ENCODE results near the gene TNRC6B.
"Not testable (repeated sequence)": the region's sequence is repeated elsewhere in the genome, so short reads cannot be mapped to it uniquely, and the experiment has no call there.

The TNRC6B gene

GRCh38 chr22:40213478-40213877 lies 35.8 kb downstream of the TNRC6B start:
- DNase-seq: no peak

DNA sequence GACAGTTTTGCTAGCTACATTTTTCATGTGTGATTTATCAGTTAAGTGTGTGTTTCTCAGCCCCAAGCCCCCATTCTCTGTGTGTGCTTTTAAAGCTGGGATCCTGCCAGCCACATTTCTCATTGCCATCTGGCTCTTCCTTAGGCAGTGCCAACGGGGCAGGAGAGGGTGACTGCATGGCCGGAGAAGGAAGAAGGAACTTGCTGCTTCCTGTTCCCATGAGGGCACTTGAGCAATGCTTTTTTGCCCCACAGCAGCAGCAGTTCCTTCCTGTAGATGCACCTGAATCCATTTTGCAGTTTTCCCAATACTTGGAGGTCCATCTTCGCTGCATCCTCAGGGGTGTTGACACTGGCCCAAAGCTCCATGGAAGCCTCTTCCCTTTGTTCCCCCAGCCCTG lies 37.5 kb downstream of the TNRC6B start:
- DNase-seq: no peak

DNA sequence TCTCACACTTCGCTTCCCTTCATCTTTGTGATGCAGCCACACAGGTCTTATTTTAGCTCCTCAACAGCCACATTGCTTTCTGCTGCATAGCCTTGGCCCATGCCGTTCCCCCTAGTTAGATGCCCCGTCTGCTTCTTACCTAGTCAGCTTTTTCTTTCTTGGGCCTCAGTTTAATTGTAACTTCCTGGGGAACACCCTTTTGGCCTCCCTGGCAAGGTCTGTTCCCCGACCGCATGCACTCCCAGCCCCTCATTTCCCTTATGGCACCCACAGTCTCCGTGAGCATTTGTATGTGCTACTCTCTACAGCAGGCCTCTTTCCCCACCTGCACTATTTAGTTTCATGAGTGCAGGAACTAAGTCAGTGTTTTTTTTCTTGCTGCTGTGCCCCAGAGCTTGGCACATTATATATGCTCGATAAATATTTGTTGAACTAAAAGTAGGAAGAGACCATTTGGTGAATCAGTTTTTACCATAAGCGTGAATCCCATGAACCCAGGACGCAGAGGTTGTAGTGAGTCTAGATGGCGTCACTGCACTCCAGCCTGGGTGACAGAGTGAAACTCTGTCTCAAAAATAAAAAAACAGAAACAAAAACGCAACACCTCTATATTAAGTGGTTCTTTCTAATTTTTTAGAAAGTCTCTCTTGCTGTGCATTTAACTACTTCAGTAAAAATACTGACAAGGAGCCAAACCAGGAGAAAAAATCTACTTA lies 38.5 kb downstream of the TNRC6B start:
- DNase-seq: no peak

DNA sequence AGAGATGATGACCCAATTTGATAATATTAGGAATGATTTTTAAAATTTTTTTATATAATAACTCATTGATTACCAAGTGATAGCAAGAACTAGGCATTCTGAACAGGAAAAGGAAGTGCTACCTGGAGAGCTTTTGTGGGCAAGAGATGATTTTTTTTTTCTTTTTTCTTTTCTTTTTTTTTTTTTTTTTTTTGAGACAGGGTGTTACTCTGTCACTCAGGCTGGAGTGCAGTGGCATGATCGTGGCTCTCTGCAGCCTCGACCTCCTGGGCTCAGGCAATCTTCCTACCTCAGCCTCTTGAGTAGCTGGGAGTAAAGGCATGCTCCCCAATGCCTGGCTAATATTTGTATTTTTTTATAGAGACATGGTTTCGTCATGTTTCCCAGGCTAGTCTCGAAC lies 40.4 kb downstream of the TNRC6B start:
- DNase-seq: no peak

DNA sequence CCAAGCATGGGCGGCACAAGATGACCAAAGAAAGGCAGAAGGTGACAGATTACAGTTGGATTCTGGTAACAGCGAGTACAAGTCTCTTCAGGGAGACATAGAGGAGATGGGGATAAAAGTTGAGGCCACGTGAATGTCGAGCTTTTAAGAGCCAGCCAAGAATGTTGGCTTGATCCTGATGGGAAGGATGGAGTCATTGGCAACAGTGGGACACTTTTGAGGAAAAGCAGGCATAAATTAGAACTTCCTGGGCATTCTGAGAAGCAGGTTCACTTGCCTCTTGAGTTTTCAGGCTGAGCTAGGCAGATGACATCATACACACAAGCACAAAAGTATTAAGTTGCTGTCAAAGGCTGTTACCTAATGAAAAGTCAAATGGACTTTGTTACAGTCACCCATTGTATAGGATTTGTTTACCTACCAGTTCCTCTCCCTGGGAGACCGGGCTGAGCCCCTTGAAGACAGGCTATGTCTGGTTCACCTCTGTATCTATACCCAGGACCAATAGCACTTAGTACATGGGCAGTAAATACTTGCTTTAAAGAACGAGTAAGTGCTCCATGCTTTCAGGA lies 41.1 kb downstream of the TNRC6B start:
- no peak for DNase-seq

- no peak for DNase-seq
Observed at GRCh38 chr22:40220316-40221054, 42.8 kb downstream of the TNRC6B start.

DNA sequence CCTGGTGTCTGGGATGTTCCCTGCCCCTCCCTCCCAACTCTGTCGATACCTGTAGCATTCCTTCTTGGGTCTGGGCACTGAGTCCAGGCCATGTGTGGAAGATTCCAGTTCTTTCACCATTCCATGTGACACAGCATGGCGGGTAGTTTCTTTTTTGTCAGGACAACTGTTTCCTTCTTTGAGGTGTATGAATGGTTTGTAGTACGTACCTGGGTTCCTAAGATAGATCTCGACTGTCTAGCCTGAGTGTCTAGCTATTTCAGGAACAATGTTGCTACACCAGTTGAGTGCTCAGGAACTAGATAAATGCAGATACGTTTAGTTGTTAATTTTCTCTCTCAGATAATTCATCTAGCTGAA lies 43.3 kb downstream of the TNRC6B start:
- no peak for DNase-seq

GRCh38 chr22:40222979-40223378 lies 45.3 kb downstream of the TNRC6B start:
- DNase-seq: not testable (repeated sequence)

DNA sequence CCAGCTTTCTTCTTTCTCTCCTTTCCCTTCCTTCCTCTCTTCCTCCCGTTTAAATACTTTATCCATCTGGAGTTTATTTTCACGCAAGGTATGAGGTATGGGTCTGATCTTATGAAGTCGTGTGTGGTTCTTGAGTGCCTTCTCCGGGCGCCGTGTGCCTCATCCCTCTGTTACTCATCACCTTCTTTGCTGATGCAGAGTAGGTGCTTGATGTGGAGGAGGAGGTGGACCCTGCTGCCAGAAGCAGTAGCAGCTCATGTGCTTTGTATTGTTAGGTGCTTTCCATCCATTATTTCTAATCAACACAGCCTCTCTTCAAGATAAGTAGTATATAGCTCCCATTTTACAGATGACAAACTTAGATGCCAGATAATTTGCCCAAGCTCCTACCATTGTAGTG lies 47.0 kb downstream of the TNRC6B start:
- no peak for DNase-seq

GRCh38 chr22:40226620-40227019 lies 48.9 kb downstream of the TNRC6B start:
- no peak for DNase-seq

DNA sequence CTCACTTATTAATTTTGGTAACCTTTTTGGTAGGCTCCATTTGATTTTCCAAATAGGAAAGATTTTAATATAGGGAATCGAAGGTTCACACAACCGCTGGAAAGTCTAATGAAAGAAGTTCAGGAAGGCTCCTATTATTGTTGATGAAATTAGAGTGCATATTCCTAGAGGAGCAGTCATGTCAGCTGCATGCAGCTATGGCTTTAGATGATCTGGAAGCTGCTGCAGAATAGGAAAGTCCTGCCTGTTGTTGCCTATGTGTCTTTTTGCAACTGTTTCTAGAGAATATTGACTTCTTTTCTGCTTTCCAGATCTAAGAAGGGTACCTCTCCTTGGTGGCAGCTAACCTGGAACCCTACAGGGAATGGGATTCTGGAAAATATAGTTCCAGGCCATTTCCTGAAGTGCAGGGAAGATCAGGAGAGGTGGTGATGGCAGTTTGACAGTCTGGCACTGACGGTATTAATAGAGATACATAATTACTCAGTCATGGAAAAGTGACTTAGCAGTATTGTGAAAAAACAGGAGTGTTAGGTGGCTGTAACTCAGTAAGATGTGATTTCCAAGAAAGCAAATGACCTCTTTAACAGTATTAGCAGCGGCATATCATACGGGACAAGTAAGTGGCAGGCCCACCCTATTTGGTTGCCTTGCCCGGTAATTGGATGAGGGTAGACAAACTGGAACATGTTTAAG lies 54.0 kb downstream of the TNRC6B start:
- DNase-seq: no peak

- DNase-seq: no peak
Observed at GRCh38 chr22:40232624-40233023, 54.9 kb downstream of the TNRC6B start.

- DNase-seq: no peak
Observed at GRCh38 chr22:40233886-40234285, 56.2 kb downstream of the TNRC6B start.

DNA sequence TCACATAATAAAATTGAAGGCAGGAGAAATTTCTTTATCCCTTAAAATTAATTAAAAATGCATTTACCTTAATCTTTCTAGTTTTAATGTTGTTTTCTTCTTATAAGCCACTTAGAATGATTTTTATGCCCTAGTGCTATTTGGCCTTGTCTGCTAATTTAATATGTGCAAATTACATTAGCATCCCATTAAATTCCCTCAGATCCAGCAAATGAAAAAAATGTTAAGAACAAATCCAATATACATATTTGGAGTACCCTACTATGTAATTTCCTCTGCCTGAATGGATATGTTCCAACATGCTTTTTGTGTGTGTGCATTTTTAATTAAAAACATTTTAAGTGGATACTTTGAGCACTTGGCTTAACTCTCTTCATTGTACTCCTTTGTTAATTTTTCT lies 56.9 kb downstream of the TNRC6B start:
- peak; percentile 53 for DNase-seq

- peak; percentile 46 for DNase-seq
Observed at GRCh38 chr22:40235308-40235707, 57.6 kb downstream of the TNRC6B start.

DNA sequence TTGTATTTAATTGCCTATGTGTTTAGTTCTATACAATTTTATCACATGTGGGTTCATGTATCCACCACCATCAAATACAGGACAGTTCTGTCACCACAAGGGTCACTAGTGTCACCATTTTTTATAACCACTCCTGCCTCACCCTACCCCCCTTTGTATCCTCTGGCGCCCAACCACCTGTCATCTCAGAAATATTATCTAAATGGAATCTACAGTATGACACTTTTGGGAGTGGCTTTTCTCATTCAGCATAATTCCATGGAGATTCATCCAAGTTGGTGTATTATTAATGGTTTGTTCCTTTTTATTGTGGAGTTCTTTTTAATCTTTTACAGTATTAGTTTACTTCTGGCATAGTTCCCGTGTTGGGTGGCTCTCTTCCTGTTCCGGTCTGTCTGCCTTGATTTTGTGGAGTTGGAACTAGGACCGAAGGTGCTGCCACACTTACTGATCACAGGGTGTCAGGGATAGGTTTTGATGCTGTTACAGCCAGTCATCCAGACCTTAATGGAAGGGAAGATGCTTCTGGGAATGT lies 58.5 kb downstream of the TNRC6B start:
- DNase-seq: no peak

DNA sequence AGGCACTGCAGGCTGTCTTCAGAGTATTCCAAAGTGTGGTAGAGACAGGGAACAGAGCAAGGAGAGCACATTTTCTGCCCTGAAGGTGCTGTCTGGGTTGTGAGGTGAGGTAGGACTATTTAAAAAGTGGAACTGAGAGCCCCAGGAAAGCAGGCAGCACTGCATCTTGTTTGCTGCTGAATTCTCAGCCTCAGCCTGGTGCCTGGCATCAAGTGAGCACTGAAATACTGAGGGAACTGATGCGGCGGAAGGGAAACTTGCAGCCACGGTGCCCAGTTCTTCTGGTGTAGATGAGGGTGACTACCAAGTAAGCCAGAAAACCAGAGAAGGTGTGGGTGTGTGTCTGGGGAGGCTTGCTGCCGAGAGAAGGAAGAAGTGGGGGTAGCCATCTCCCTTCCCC lies 59.5 kb downstream of the TNRC6B start:
- DNase-seq: no peak

GRCh38 chr22:40237788-40238424 lies 60.2 kb downstream of the TNRC6B start:
- DNase-seq: no peak

GRCh38 chr22:40238425-40239344 lies 61.0 kb downstream of the TNRC6B start:
- no peak for DNase-seq

DNA sequence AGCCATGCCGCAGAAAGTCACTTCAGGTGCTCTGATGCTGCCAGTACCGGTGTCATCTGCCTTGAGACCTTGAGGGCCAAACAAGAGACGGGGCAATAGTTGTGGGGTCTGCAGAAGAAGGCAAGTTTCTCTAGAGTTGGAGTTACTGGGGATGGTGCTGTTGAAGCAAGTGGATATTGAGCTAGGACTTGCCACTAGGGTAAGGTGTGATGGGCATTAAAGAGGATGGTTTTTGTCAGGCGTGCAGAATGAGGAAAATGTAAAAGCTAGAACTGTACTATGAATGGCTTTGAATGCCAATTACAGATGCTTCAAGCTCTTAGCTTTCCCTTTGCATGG lies 61.6 kb downstream of the TNRC6B start:
- DNase-seq: no peak

DNA sequence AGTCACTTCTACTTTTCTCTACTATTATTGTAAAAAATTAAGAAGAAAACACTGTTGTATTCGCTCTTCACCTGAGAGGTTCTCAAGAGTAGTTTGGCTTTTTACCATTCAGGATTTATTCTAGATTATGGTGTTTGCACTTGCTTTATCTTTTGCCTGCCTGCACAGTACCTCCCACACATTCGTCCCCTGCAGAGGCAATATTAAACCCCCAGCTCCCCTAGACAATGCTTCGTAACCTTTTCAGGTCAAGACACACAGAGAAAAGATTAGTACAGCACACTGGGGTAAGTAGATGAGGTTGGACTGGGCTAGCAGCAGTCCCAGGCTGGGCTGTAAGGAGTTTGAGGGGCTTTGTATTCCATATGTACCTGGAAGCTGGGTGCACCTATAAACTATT lies 62.4 kb downstream of the TNRC6B start:
- DNase-seq: no peak

DNA sequence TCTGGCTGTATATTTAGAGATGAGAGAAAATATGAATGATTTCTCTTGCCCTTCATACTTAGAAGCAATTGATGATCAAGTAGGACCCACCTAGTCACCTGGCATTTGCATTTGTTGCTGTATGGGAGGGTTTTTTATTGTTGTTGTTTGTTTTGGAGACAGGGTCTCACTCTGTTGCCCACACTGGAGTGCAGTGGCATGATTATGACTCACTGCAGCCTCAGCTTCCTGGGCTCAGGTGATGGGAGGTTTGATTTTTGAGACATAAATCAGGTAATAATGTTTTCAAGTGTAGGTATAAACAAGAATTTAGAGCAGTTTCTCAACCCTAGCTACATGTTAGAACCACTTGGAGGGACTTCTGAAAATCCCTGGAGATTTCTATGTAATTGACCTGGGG lies 63.0 kb downstream of the TNRC6B start:
- DNase-seq: no peak
